Calu3 (cell line): ENCODE results near the gene PAX6. TPM values are rescaled to one million over a fixed set of nuclear protein-coding genes. Genes with fewer than 3 reads are reported as not detected.

Experiments used
- BruUV-seq: library from RNA; stranded (reverse); fragments of 400-500 nt; replicated peaks from 2 replicates; lab custom pipeline; 2021; lab: Mats Ljungman, UMichigan
- CTCF ChIA-PET: fragments of 300-600 bp; sonication (Branson Sonifier 250); formaldehyde crosslinking; loops from one replicate; lab custom pipeline; 2022; ENCODE audit warnings: antibody characterized with exemption; lab: Charles Lee
- DNase-seq: peaks from one replicate; pipeline ENCODE4 v3.0.0; 2022
- H3K27ac Mint-ChIP-seq: one replicate; pipeline ENCODE4 v1.8.0; 2022; ENCODE audit warnings: mixed read lengths; ENCODE audit not compliant: unreplicated experiment
- H3K27me3 Mint-ChIP-seq: one replicate; pipeline ENCODE4 v1.8.0; 2022; ENCODE audit warnings: mixed read lengths; ENCODE audit not compliant: unreplicated experiment
- H3K36me3 Mint-ChIP-seq: one replicate; pipeline ENCODE4 v1.8.0; 2022; ENCODE audit warnings: mild to moderate bottlenecking, moderate library complexity, mixed read lengths; ENCODE audit not compliant: insufficient read depth, unreplicated experiment
- H3K4me1 Mint-ChIP-seq: one replicate; pipeline ENCODE4 v1.8.0; 2022; ENCODE audit warnings: mild to moderate bottlenecking, low read depth, mixed read lengths; ENCODE audit not compliant: unreplicated experiment
- H3K4me3 Mint-ChIP-seq: one replicate; pipeline ENCODE4 v1.8.0; 2022; ENCODE audit warnings: mild to moderate bottlenecking, low read depth, moderate library complexity, mixed read lengths; ENCODE audit not compliant: unreplicated experiment
- H3K9me3 Mint-ChIP-seq: one replicate; pipeline ENCODE4 v1.8.0; 2022; ENCODE audit warnings: low read depth, mixed read lengths; ENCODE audit not compliant: unreplicated experiment
- intact Hi-C: fragments of 100-400 bp; cut with micrococcal nuclease; formaldehyde crosslinking; loops from one replicate; pipeline ENCODE4 v1.10.0; 2022; ENCODE audit not compliant: unreplicated experiment
- total RNA-seq: library from RNA; stranded (reverse); gene quantifications from 2 replicates; pipeline ENCODE4 v1.2.3, GENCODE V29; 2022
- TF ChIP-seq, protein P1 (sequence below): fragments of 200-600 bp; IDR thresholded peaks from one replicate; pipeline ENCODE4 v1.8.0; 2022; ENCODE audit warnings: antibody characterized with exemption; ENCODE audit not compliant: unreplicated experiment

Gene PAX6
- total RNA-seq, 1 experiment from 2014 or later, result 0.87 TPM

DNA sequence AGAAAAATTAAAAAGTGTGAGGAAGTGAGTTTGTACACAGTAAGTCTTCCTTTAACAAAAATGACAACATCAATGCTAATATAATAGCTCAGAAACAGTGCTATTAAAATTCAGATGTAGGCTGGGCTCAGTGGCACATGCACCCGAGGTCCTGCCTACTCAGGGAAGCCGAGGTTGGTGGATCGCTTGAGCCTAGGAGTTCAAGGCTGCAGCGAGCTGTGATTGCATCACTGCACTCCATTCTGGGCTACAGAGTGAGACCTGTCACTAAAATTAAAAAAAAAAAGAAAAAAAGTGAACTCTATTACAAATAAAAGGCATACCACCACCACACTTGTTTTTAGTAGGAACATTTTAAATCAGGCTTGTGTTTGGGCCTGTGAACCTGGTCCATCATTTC, 39.2 kb upstream of the PAX6 start:
- CTCF ChIA-PET, result no interaction called here
- Mint-ChIP-seq H3K9me3 (no peaks in the 10 kb centered on the region), H3K4me3 (no peak overlapping the region), H3K27me3 (no peaks in the 10 kb centered on the region), H3K27ac (no peak overlapping the region), H3K4me1 (no peaks in the 10 kb centered on the region), H3K36me3 (no peaks in the 10 kb centered on the region)
- no peak for DNase-seq
- TF ChIP-seq, protein P1, sequence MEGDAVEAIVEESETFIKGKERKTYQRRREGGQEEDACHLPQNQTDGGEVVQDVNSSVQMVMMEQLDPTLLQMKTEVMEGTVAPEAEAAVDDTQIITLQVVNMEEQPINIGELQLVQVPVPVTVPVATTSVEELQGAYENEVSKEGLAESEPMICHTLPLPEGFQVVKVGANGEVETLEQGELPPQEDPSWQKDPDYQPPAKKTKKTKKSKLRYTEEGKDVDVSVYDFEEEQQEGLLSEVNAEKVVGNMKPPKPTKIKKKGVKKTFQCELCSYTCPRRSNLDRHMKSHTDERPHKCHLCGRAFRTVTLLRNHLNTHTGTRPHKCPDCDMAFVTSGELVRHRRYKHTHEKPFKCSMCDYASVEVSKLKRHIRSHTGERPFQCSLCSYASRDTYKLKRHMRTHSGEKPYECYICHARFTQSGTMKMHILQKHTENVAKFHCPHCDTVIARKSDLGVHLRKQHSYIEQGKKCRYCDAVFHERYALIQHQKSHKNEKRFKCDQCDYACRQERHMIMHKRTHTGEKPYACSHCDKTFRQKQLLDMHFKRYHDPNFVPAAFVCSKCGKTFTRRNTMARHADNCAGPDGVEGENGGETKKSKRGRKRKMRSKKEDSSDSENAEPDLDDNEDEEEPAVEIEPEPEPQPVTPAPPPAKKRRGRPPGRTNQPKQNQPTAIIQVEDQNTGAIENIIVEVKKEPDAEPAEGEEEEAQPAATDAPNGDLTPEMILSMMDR, result no peak
- no TSS peak for BruUV-seq
- intact Hi-C loops, result no loop called here

DNA sequence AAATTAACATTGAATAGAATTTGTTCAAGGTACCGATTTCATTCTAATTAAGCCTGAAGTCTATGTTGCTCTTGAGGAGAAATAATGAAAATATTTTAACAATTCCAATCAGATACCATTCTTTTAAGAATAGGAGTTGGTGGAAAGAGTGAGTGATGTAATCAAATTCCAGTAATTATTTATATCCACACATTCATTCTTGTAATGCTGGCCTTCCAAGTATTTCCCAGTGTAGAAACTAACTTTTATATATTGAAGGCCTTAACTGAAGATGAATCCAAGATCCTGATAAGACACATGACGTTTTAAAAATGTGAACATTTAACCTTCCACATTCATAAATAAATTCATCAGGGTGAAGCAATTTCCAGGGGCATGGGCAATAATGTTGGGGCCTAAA, 36.6 kb upstream of the PAX6 start:
- TF ChIP-seq, protein P1, result no peak
- Mint-ChIP-seq H3K4me1 (no peaks in the 10 kb centered on the region), H3K27me3 (peaks cover 8% of the 10 kb centered on the region), H3K9me3 (no peaks in the 10 kb centered on the region), H3K27ac (no peak overlapping the region), H3K36me3 (no peaks in the 10 kb centered on the region), H3K4me3 (no peak overlapping the region)
- BruUV-seq, result no TSS peak
- CTCF ChIA-PET, result no interaction called here
- intact Hi-C loops, result no loop called here
- no peak for DNase-seq

DNA sequence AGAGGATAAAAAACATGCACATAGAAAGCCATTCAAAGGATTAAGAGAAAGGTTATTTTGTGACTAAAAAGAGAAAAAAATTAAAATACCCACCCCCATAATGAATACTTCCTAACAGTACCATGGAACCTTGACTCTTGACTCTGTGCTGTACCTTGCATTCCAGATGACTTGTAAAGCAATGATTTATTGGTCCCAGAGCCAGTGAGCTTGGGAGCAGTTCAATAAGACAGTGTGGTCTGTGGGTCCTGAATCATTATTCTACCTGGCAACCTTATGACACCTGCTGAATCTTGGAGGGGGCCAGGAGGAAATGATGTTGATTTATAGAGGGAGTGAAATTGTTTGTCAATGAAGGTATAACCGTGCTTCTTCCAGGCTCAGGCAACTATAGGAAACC, 34.2 kb upstream of the PAX6 start:
- TF ChIP-seq, protein P1, result no peak
- no peak for DNase-seq
- Mint-ChIP-seq H3K9me3 (no peaks in the 10 kb centered on the region), H3K4me1 (no peaks in the 10 kb centered on the region), H3K27me3 (peaks cover 31% of the 10 kb centered on the region), H3K36me3 (no peaks in the 10 kb centered on the region), H3K27ac (no peak overlapping the region), H3K4me3 (no peak overlapping the region)
- BruUV-seq, result no TSS peak
- CTCF ChIA-PET, result no interaction called here
- intact Hi-C loops, result no loop called here

DNA sequence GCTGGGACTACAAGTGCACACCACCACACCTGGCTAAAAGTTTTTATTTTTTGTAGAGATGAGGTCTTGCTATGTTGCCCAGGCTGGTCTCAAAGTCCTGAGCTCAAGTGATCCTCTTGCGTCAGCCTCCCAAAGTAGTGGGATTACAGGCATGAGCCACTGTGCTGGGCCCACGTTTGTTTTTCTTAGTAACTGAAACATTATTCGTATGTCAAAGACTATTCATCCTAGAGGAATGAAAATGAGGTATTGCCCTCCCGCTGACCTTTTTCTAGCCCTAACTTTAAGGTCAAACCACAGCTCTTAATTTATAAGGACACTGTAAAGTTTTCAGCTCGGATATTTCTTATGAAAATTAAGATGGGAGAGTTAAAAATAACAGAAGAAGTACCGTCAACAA, 33.2 kb upstream of the PAX6 start:
- CTCF ChIA-PET, result no interaction called here
- no TSS peak for BruUV-seq
- Mint-ChIP-seq H3K27me3 (peaks cover 41% of the 10 kb centered on the region), H3K4me1 (no peaks in the 10 kb centered on the region), H3K4me3 (no peak overlapping the region), H3K9me3 (no peaks in the 10 kb centered on the region), H3K36me3 (no peaks in the 10 kb centered on the region), H3K27ac (no peak overlapping the region)
- TF ChIP-seq, protein P1, result no peak
- intact Hi-C loops, result no loop called here
- DNase-seq, result no peak
